OCI-LY1 (cell line): Measurements from ENCODE around the gene CMIP.

Experiments used
- H2AFZ ChIP-seq: fragments of 200-600 bp; sonication (generic), shearing (Covaris generic); 2 replicates; pipeline ENCODE4 v1.6.0; 2014; ENCODE audit warnings: antibody characterized with exemption, mild to moderate bottlenecking, low read length
- H3F3A ChIP-seq: fragments of 200-600 bp; sonication (generic), shearing (Covaris generic); 2 replicates; pipeline ENCODE4 v1.6.0; 2014; ENCODE audit warnings: mild to moderate bottlenecking, antibody characterized with exemption, low read length, moderate library complexity; ENCODE audit not compliant: insufficient read depth
- H3K27ac ChIP-seq: fragments of 200-600 bp; sonication (generic); 2 replicates; pipeline ENCODE4 v1.5.1; 2014; ENCODE audit warnings: low read length, mixed run types, mild to moderate bottlenecking, low read depth; ENCODE audit not compliant: poor library complexity, severe bottlenecking
- H3K27me3 ChIP-seq: fragments of 200-600 bp; sonication (generic); 2 replicates; pipeline ENCODE4 v1.6.0; 2014; ENCODE audit warnings: antibody characterized with exemption, mild to moderate bottlenecking, low read length, moderate library complexity; ENCODE audit not compliant: insufficient read depth
- H3K36me3 ChIP-seq: fragments of 200-600 bp; sonication (generic); 2 replicates; pipeline ENCODE4 v1.6.1; 2014; ENCODE audit warnings: mild to moderate bottlenecking, antibody characterized with exemption, low read length, moderate library complexity, mixed read lengths; ENCODE audit not compliant: insufficient read depth
- H3K4me1 ChIP-seq: fragments of 200-600 bp; sonication (generic); 2 replicates; pipeline ENCODE4 v1.5.1; 2014; ENCODE audit warnings: mild to moderate bottlenecking, low read length, moderate library complexity; ENCODE audit not compliant: insufficient read depth, severe bottlenecking
- H3K4me2 ChIP-seq: fragments of 200-600 bp; sonication (generic), shearing (Covaris generic); 2 replicates; pipeline ENCODE4 v1.6.1; 2014; ENCODE audit warnings: low read length
- H3K4me3 ChIP-seq: fragments of 200-600 bp; sonication (generic); 2 replicates; pipeline ENCODE4 v1.5.1; 2014; ENCODE audit warnings: low read length, low read depth, mild to moderate bottlenecking, mixed read lengths; ENCODE audit not compliant: poor library complexity, severe bottlenecking
- H3K79me2 ChIP-seq: fragments of 200-600 bp; shearing (Covaris generic); 2 replicates; pipeline ENCODE4 v1.6.1; 2016; ENCODE audit warnings: mixed run types, low read length, mixed read lengths; ENCODE audit not compliant: insufficient read depth
- H3K9ac ChIP-seq: fragments of 200-600 bp; sonication (generic), shearing (Covaris generic); 2 replicates; pipeline ENCODE4 v1.6.1; 2014; ENCODE audit warnings: mild to moderate bottlenecking, low read length, mixed read lengths
- H3K9me2 ChIP-seq: fragments of 200-600 bp; sonication (generic), shearing (Covaris generic); 2 replicates; pipeline ENCODE4 v1.6.1; 2014; ENCODE audit warnings: low read depth, mild to moderate bottlenecking, low read length, mixed read lengths
- H3K9me3 ChIP-seq: fragments of 200-600 bp; shearing (Covaris generic); 2 replicates; pipeline ENCODE4 v1.6.1; 2014; ENCODE audit warnings: low read length, mixed read lengths
- H4K20me1 ChIP-seq: fragments of 200-600 bp; sonication (generic), shearing (Covaris generic); 2 replicates; pipeline ENCODE4 v1.6.0; 2016; ENCODE audit warnings: mild to moderate bottlenecking, low read length; ENCODE audit not compliant: insufficient read depth
- EZH2 ChIP-seq: fragments of 200-600 bp; sonication (generic), shearing (Covaris generic); IDR thresholded peaks from 2 replicates; pipeline ENCODE4 v1.8.0; 2017; ENCODE audit warnings: borderline replicate concordance, mixed run types, mild to moderate bottlenecking, antibody characterized with exemption, low read length, moderate library complexity, mixed read lengths
- TF ChIP-seq, protein P1 (sequence below): fragments of 200-600 bp; sonication (generic), shearing (Covaris generic); IDR thresholded peaks from 2 replicates; pipeline ENCODE4 v1.5.1; 2017; ENCODE audit warnings: mild to moderate bottlenecking, antibody characterized with exemption, low read length, moderate library complexity, mixed read lengths

CMIP gene

DNA sequence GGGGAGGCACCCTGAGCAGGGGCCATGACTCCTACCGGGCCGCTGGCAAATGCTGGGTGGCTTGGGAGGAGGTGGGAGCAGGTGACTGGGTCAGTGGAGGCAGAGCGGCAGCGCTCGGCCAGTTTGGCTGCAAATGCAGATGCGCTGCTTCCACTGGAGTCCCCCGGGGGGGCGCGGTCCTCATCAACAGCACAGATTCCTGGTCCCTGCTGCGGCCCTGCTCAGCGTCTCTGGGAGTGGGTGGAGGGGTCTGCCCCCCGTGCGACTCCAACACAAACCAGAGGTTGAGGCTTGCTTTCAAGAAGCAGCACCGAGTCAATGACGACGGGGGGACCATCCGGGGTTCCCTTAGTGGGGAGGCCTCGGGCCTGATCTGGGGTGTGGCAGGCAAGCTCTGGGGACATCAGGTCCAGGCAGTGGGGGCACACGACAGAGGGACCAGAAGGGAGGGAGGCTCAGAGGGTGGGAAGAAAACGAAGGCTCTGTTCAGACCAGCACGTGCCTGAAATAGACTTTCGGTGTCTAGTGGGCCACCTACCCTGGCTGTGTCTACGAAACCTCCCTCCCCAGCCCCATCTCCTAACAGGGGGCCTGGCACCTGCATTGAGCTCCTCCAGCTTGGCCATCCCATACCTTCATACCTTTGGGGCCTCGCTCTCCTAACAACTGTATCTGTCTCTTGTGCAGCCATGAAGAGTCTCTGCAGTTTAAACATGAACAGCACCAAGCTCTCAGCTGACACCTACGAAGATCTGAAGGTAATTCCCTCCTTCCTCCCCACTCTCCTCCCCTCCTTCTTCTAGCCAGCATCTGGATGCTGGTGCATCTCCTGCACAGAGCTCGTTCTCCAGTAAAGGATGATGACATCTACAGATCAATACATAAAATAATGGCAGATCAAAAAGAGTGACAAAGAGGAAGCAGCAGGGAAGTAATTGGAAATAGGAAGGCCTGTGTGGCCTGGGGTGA is 262.0 kb downstream of the CMIP start:
- no peaks in the 10 kb centered on the region; the same call in 1 of the 2 replicates for H3F3A ChIP-seq
- H3K9me3 ChIP-seq = no peaks in the 10 kb centered on the region
- H3K27ac ChIP-seq = peak overlapping the region; percentile 49
- no peak overlapping the region for H2AFZ ChIP-seq
- no peaks in the 10 kb centered on the region for H3K9me2 ChIP-seq
- TF ChIP-seq EZH2 = no peak
- H3K36me3 ChIP-seq = peaks cover 63% of the 10 kb centered on the region; the same call in 1 of the 2 replicates
- no peak overlapping the region for H3K4me2 ChIP-seq
- peaks cover 14% of the 10 kb centered on the region for H3K4me1 ChIP-seq
- no peaks in the 10 kb centered on the region for H4K20me1 ChIP-seq
- H3K27me3 ChIP-seq = no peaks in the 10 kb centered on the region
- H3K79me2 ChIP-seq = no peaks in the 10 kb centered on the region
- H3K9ac ChIP-seq = no peak overlapping the region
- no peak overlapping the region for H3K4me3 ChIP-seq

DNA sequence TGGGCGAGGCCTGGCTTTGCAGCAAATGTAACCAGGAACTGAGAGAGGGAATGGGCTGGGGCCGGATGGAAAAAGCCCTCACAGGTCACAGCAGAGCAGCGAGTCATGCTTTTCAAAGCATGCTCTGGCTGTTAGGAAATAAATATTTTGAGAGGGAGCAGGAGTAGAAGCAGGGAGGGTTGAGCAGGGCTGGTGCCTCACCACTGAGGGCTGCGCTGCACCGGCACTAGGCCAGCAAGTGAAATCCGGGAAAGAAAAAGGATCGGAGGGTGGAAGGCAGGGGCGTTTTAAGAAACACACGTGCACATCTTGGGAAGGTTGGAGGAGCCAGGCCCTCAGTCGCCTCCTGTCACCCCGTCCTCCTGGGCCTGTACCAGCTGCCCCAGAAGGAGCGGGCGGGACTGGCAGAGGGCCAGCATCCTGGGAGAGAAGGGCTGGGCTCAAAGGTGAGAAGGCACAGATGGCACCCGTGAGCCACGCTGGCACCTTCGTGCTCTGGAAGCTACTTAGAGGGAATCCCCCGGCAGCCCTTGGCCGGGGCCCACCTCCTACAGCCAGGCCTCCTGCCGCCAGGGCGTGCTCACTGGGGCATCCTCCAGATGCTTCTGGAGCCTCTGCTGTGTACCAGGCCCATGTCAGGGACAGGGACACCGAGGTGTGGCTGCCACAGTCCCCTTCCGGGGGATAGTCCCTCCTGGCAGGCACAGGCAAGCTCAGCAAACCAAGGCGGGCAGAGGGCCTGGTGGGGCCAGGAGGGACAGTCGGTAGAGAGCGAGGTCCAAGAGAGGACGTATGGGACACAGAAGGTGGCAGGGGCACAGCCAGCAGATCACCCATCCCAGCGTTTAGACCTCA is 263.0 kb downstream of the CMIP start:
- H2AFZ ChIP-seq = no peak overlapping the region
- no peak overlapping the region for H3K9ac ChIP-seq
- TF ChIP-seq, protein P1, sequence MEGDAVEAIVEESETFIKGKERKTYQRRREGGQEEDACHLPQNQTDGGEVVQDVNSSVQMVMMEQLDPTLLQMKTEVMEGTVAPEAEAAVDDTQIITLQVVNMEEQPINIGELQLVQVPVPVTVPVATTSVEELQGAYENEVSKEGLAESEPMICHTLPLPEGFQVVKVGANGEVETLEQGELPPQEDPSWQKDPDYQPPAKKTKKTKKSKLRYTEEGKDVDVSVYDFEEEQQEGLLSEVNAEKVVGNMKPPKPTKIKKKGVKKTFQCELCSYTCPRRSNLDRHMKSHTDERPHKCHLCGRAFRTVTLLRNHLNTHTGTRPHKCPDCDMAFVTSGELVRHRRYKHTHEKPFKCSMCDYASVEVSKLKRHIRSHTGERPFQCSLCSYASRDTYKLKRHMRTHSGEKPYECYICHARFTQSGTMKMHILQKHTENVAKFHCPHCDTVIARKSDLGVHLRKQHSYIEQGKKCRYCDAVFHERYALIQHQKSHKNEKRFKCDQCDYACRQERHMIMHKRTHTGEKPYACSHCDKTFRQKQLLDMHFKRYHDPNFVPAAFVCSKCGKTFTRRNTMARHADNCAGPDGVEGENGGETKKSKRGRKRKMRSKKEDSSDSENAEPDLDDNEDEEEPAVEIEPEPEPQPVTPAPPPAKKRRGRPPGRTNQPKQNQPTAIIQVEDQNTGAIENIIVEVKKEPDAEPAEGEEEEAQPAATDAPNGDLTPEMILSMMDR = no peak
- no peak overlapping the region for H3K4me3 ChIP-seq
- H3K36me3 ChIP-seq = peaks cover 54% of the 10 kb centered on the region; the same call in 1 of the 2 replicates
- H3K27ac ChIP-seq = peak overlapping the region; percentile 73
- H3F3A ChIP-seq = no peaks in the 10 kb centered on the region; the same call in 1 of the 2 replicates
- H3K27me3 ChIP-seq = no peaks in the 10 kb centered on the region
- H3K4me1 ChIP-seq = peaks cover 20% of the 10 kb centered on the region
- H4K20me1 ChIP-seq = no peaks in the 10 kb centered on the region
- no peaks in the 10 kb centered on the region for H3K9me2 ChIP-seq
- H3K9me3 ChIP-seq = no peaks in the 10 kb centered on the region
- H3K4me2 ChIP-seq = no peak overlapping the region
- H3K79me2 ChIP-seq = no peaks in the 10 kb centered on the region

DNA sequence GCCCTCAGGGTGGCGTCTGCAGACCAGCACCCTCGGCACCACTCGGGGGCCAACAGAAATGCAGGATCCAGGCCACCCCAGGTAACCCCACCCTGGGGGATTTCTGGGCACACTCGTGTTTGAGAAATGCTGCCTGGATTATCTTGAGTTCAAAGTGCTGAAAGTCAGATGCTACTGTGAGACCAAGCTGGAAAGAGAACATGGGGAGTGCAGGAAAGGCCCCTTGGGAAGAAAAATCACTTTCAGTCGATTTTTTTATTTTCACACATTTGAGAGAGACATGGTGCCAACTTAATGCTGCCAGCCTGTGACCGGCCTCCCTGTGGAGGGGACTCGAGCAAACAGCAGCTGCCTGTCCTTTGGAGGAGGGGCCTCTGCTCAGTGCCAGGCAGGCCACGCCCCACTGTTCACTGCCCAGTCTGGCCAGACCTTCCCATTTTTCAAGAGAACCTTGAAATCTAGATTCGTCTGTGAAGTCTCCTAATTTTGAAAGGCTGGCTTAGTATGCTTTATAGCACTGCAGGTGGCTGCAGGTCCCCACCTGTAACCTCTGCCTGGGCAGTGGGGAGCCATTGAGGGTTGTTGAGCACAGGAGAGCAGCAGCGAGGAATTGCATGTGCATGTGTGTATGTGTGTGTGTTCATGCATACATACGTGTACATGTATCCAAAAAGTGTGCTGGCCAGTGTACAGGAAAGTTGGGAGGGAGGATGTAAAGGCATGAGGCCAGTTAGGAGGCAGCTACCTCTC is 263.8 kb downstream of the CMIP start:
- Histone ChIP-seq H4K20me1 (no peaks in the 10 kb centered on the region), H3K4me1 (peaks cover 23% of the 10 kb centered on the region), H3K27me3 (no peaks in the 10 kb centered on the region), H3K36me3 (peaks cover 46% of the 10 kb centered on the region; the same call in 1 of the 2 replicates), H3K9ac (no peak overlapping the region), H3K9me3 (no peaks in the 10 kb centered on the region), H2AFZ (no peak overlapping the region), H3K27ac (peak overlapping the region; percentile 73), H3K4me3 (no peak overlapping the region), H3K4me2 (no peak overlapping the region), H3K9me2 (no peaks in the 10 kb centered on the region), H3F3A (no peaks in the 10 kb centered on the region; the same call in 1 of the 2 replicates), H3K79me2 (no peaks in the 10 kb centered on the region)
- no peak for TF ChIP-seq EZH2
- TF ChIP-seq, protein P1 = no peak
